HG02798 (cell line): ENCODE results near the gene OR6C76.
"Not testable (repeated sequence)": the region's sequence is repeated elsewhere in the genome, so short reads cannot be mapped to it uniquely, and the experiment has no call there.

Source experiments
- ATAC-seq: cut with Tn5 transposase; IDR thresholded peaks from one replicate; pipeline ENCODE4 v1.9.1; 2021; ENCODE audit warnings: mild to moderate bottlenecking; ENCODE audit not compliant: unreplicated experiment, poor library complexity

Gene OR6C76

GRCh38 chr12:55464926-55465325 is 38.9 kb downstream of the OR6C76 start:
- not testable (repeated sequence) for ATAC-seq

GRCh38 chr12:55467836-55468235 is 41.8 kb downstream of the OR6C76 start:
- no peak for ATAC-seq

- no peak for ATAC-seq
These were observed 43.2 kb downstream of the OR6C76 start for GRCh38 chr12:55469291-55469690.

GRCh38 chr12:55470088-55470829 is 44.2 kb downstream of the OR6C76 start, which contains the start of gene OR6C70:
Gene OR6C70 (minus strand): TSS chr12:55470138. CDS start chr12:55470138, 0 bp downstream.
- ATAC-seq: no peak

GRCh38 chr12:55472264-55472663 is 46.2 kb downstream of the OR6C76 start:
- no peak for ATAC-seq
